Left renal pelvis (tissue), 4 donors: ENCODE measurements around the gene MYH3. TPM values are rescaled to one million over a fixed set of nuclear protein-coding genes. Genes with fewer than 3 reads are reported as not detected.
A peak's percentile ranks its signal among the peaks of the same experiment; 100 is the strongest.
"Not testable (repeated sequence)": the region's sequence is repeated elsewhere in the genome, so short reads cannot be mapped to it uniquely, and the experiment has no call there.

Experiments
- DNase-seq, 4 donors: peaks; one replicate each; pipeline ENCODE4 v3.0.0-alpha.2; 2013; ENCODE audit warnings: low read depth in 4 of 4, low spot score in 3 of 4
- polyA plus RNA-seq, 4 donors: library from polyadenylated mRNA; unstranded; fragments of 120-200 nt; gene quantifications; one replicate each; pipeline ENCODE4 v1.2.1, GENCODE V29; 2013; ENCODE audit not compliant: insufficient read length in 4 of 4

The MYH3 gene
- polyA plus RNA-seq = 1 to 10 TPM; 1.9 to 5.8 (median 2.4) TPM

GRCh38 chr17:10657148-10657547 lies at the start of gene MYH3:
Gene MYH3 (minus strand): TSS chr17:10657309. CDS start chr17:10655064, 2,245 bp downstream.
- no peak for DNase-seq

DNA sequence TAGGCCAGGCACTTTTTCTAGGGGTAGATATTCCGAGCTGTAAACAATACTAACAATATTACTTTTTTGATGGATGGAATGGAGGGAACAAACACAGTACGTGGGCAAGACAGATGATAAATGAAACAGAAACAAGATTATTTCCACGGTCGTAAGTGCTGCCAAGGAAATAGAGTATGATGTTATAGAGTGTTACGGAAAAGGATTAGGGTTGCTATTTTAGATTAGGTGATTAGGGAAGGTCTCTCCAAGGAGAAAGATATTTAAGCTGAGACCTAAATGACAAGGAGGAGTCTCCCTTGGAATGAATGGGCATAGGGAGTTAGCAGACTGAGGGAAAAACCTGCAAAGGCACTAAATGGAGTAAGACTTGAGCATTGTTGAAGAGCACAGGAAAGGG lies 48.6 kb upstream of the MYH3 start:
- DNase-seq = no peak

GRCh38 chr17:10702574-10702973 lies 45.5 kb upstream of the MYH3 start:
- DNase-seq = no peak

DNA sequence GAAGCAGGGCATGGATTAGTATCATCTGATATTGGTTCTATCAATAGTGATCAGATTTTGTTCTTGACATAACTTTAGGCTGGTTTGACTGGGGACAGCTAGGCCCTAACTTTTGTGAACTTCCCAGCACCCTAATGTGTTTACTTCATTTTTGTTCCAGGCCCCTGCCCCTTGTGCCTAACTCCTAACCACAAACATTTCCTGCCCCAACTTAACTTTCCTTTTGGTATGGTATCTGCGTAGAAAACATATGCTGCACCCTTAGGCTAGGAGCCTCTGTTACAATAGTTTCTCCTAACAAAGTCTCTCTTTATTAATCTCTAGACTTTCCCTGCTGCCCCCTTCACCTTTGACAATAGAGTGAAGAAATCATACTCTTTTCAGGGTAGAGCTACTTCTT lies 42.7 kb upstream of the MYH3 start:
- no peak for DNase-seq

- DNase-seq = peak in 2 of 4 donors; percentile 1 to 8
These were observed 41.1 kb upstream of the MYH3 start for GRCh38 chr17:10698096-10698818.

- peak; percentile 88 to 94 (median 90) for DNase-seq
These were observed 40.3 kb upstream of the MYH3 start, which contains the start of the genes ADPRM and SCO1 for GRCh38 chr17:10697092-10698081. Gene ADPRM (plus strand): TSS chr17:10697594. CDS start chr17:10704927, 7,333 bp downstream. Gene SCO1 (minus strand): TSS chr17:10697533. CDS start chr17:10697507, 26 bp downstream.

- DNase-seq = not testable (repeated sequence)
These were observed 38.8 kb upstream of the MYH3 start for GRCh38 chr17:10695875-10696407.

DNA sequence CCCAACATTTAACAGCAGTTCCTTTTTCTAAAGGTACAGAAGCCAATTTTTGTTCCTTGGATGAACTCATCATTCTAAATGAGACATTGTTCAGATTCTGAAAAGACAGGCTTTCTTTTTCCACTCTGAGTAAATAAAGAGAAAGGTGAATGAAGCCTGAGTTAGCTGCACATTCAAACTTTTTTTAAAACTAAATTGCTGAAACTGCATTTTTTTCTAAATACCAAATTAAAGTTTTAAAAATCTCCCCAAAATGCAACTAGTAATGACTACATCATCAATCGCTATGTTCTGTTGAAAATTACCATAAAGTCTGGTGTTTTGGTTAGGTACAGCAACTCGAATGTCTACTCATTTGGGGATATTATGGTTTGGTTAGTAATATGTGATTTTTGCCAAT lies 30.4 kb upstream of the MYH3 start:
- DNase-seq = no peak

DNA sequence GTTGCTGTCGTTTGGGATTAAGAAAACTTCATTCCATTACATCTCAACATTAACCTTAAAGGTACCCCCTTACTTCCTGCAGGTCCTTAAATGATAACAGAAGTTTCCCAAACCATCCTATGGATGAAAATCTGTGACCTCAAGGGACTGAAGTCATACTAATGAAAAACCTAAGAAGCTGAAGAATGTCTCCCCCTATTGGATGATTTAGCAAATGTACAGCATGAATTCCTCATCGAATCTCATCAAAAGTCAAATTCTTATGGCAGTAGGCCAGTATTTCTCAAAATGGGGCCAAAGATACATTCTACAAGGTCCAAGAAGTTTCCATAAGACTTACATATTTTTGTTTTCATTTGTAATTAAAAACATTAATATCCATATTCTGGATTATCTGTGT lies 26.7 kb upstream of the MYH3 start:
- DNase-seq = no peak

- DNase-seq = no peak
These were observed 24.8 kb upstream of the MYH3 start for GRCh38 chr17:10681866-10682446.

- no peak for DNase-seq
These were observed 17.6 kb upstream of the MYH3 start for GRCh38 chr17:10674704-10675103.

- DNase-seq = no peak
These were observed 16.2 kb upstream of the MYH3 start for GRCh38 chr17:10673312-10673711.

GRCh38 chr17:10668775-10669174 lies 11.7 kb upstream of the MYH3 start:
- no peak for DNase-seq

DNA sequence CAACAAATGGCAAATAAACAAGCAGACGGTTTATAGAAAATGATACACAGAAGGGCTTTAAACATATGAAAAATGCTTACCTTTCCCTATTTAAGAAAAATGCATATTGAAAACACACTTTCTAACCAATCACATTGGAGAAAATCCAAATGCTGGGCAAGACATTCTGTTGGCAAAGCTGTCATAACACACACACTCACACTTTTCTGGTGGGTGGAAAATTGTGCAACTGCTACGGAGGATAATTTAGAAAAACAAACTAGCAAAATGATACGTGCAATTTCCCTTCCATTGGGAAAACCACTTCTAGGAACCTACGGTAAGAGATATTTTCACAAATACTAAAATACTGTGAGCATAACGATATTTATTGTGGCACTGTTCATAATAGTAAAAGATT lies 9.8 kb upstream of the MYH3 start:
- no peak for DNase-seq

DNA sequence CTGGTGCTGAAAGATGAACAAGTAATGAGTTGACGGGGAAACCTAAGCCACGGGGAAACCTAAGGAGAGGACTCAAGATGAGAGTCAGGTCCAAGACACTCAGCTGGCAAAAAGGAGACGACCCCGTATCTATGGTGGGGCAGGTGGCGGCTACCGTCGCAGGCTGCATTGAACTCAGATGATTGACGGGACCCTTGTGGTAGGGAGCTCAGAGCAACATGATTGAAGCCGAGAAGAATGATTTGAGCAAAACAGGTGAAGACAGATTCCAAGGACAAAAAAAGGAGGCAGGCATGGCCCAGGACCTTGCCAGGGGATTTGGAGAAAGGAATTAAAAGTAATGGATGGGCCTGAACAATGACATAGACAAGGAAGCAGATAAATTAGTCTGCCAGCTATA lies 7.5 kb upstream of the MYH3 start:
- no peak for DNase-seq

DNA sequence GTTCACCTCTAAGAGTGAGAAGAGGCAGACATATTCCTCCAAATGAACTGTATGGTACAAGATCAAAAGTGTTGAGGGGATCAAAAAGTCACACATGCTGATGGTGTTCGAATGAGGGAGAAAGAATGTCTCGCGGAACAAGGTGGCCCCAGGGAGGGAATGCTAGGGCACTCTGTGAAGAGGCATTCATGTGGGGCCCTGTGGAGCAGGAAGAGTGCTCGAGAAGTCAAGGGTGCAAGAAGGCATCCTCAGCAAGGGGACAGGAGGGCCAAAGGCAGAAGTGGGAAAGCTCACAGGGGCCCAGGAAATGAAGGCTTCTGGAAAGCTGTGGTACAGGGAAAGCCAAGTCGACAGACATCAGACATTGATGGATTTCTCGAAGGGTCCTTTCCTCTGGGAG lies 6.1 kb upstream of the MYH3 start:
- no peak for DNase-seq

DNA sequence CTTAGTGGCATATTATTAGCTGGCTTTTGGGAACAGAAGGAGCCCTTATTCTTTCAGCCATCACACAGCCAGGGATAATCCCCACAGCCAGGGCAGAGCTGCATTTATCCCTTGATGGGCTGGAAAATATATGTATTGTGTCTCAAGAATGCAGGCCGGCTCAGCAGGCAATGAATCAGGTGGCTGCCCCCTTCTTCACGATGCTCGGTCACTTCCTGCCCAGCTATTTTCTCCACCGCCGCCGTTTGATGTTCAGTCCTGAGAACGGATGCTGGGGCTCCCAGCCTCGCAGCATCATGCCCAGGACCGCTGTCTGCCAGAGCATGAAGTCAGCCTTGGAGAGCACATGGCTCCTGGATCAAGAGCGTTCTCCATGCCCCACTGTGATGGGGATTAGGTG lies 4.3 kb upstream of the MYH3 start:
- DNase-seq = no peak

- no peak for DNase-seq
These were observed 770 bp upstream of the MYH3 start for GRCh38 chr17:10657879-10658278.

DNA sequence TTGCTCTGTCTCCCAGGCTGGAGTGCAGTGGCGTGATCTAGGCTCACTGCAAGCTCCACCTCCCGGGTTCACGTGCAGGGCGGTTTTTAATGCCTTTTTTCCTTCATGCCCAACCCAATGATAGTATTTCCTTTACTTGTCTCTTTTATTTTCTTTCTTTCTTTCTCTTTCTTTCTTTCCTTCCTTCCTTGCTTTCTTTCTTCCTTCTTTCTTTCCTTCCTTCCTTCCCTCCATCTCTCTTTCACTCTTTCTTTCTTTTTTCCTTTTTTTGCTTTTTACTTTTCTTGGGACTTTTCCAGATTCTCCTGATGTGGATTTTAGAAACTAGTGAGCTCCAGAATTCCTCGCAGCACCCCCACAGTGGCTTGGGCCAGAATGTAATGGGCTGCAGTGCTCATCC lies 3.1 kb downstream of the MYH3 start:
- no peak for DNase-seq

- no peak for DNase-seq
These were observed 4.0 kb downstream of the MYH3 start for GRCh38 chr17:10652984-10653659.
